Myocyte (in vitro differentiated cells): Measurements from ENCODE around the gene CCS. TPM values are rescaled to one million over a fixed set of nuclear protein-coding genes. Genes with fewer than 3 reads are reported as not detected.

Source experiments
- total RNA-seq: library from RNA; depleted of rRNA; stranded (reverse); fragments of >200 nt; gene quantifications from 2 replicates; pipeline ENCODE4 v1.2.3, GENCODE V29; 2014

CCS gene
- total RNA-seq, 1 donor from 2014 or later, result 25.8 TPM

Other genes with a start within 250 kb of the CCS start
- gene BRMS1, start 248.1 kb upstream of the CCS start, total RNA-seq, result 45.9 and 56.1 TPM in 2 replicates
- gene B4GAT1, start 245.6 kb upstream of the CCS start, total RNA-seq, result 60.3 and 69.3 TPM in 2 replicates
- 4.5 and 8.5 TPM in 2 replicates for gene SLC29A2, start 221.4 kb upstream of the CCS start, total RNA-seq
- not detected in 2 replicates for gene NPAS4, start 172.2 kb upstream of the CCS start, total RNA-seq
- 23.1 and 27.9 TPM in 2 replicates for gene MRPL11, start 154.3 kb upstream of the CCS start, total RNA-seq
- gene PELI3, start 126.3 kb upstream of the CCS start, total RNA-seq, result 5.5 and 9.3 TPM in 2 replicates
- gene DPP3, start 112.8 kb upstream of the CCS start, total RNA-seq, result 52.7 TPM in 2 replicates
- gene BBS1, start 82.5 kb upstream of the CCS start, total RNA-seq, result 29.5 and 39.6 TPM in 2 replicates
- 15.7 and 20.9 TPM in 2 replicates for gene ZDHHC24, start 47.1 kb upstream of the CCS start, total RNA-seq
- 0.75 and 1.5 TPM in 2 replicates for gene ACTN3, start 46.3 kb upstream of the CCS start, total RNA-seq
- gene CTSF, start 24.6 kb upstream of the CCS start, total RNA-seq, result 52.8 and 73.8 TPM in 2 replicates
- gene CCDC87, start 122 bp upstream of the CCS start, total RNA-seq, result 0.26 and 0.45 TPM in 2 replicates
- gene RBM14, start 23.4 kb downstream of the CCS start, total RNA-seq, result 28.6 and 35.8 TPM in 2 replicates
- 83.4 and 99.4 TPM in 2 replicates for gene RBM4, start 45.5 kb downstream of the CCS start, total RNA-seq
- gene RBM4B, start 84.7 kb downstream of the CCS start, total RNA-seq, result 21.2 and 22.5 TPM in 2 replicates
- 0.78 and 1.1 TPM in 2 replicates for gene SPTBN2, start 136.0 kb downstream of the CCS start, total RNA-seq